ENCODE measurements around the gene CDS2. TPM values are rescaled to one million over a fixed set of nuclear protein-coding genes. Genes with fewer than 3 reads are reported as not detected.

Gene CDS2
- total RNA-seq, 1 experiment from 2014 or later: 49.1 TPM

DNA sequence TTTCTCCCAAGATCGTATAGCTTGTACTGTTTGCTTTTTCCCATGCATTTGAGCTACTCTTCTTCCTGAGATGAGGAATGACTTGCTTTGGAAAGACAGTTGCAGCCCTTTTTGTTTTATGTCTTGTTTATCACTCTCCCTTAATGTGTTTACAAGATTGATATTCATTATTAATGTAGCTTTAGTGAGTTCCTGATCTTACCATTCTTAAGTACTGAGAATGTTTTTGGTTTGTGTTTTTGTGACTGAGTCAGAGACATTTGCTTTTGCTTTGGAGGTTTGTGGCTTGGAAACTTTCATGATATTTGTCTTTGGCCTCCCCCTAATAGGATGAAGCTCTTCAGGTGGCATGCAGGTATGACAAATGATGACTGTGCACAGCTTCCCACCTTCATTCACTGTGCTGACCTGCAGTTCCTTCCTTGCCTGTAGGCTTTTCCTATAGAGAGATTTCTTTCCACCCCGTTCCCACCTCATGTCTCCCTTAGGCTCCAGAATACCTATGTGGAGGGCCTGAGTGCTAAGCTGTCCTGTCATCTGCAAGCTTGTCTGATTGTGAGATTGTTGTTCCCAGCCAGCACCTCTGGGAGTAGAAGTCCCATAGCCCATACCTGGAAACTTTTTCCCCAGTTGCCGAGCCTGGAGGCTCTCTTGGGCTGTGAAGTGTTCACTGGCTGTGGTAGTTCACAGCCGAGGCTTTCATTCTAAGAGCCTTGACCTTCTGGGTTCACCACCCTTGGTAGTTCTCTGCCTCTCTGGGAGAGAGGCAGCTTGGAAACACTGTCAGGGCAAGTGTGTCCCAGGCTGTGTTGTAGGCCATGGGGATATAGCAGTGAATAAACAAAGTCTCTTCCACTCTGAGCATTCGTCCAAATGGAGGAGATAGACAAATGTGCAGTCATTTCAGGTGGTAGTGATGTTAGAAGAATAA, 27.1 kb downstream of the CDS2 start (continued):
- TF ChIP-seq, protein P1, sequence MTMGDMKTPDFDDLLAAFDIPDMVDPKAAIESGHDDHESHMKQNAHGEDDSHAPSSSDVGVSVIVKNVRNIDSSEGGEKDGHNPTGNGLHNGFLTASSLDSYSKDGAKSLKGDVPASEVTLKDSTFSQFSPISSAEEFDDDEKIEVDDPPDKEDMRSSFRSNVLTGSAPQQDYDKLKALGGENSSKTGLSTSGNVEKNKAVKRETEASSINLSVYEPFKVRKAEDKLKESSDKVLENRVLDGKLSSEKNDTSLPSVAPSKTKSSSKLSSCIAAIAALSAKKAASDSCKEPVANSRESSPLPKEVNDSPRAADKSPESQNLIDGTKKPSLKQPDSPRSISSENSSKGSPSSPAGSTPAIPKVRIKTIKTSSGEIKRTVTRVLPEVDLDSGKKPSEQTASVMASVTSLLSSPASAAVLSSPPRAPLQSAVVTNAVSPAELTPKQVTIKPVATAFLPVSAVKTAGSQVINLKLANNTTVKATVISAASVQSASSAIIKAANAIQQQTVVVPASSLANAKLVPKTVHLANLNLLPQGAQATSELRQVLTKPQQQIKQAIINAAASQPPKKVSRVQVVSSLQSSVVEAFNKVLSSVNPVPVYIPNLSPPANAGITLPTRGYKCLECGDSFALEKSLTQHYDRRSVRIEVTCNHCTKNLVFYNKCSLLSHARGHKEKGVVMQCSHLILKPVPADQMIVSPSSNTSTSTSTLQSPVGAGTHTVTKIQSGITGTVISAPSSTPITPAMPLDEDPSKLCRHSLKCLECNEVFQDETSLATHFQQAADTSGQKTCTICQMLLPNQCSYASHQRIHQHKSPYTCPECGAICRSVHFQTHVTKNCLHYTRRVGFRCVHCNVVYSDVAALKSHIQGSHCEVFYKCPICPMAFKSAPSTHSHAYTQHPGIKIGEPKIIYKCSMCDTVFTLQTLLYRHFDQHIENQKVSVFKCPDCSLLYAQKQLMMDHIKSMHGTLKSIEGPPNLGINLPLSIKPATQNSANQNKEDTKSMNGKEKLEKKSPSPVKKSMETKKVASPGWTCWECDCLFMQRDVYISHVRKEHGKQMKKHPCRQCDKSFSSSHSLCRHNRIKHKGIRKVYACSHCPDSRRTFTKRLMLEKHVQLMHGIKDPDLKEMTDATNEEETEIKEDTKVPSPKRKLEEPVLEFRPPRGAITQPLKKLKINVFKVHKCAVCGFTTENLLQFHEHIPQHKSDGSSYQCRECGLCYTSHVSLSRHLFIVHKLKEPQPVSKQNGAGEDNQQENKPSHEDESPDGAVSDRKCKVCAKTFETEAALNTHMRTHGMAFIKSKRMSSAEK (CRISPR knock-in tag; IDR thresholded peaks at IDR 0.05; ENCODE audit: borderline replicate concordance): no peak
- no peak for TF ChIP-seq ELF4 (CRISPR knock-in tag; IDR thresholded peaks at IDR 0.05; ENCODE audit: low read depth)
- TF ChIP-seq, protein P2, sequence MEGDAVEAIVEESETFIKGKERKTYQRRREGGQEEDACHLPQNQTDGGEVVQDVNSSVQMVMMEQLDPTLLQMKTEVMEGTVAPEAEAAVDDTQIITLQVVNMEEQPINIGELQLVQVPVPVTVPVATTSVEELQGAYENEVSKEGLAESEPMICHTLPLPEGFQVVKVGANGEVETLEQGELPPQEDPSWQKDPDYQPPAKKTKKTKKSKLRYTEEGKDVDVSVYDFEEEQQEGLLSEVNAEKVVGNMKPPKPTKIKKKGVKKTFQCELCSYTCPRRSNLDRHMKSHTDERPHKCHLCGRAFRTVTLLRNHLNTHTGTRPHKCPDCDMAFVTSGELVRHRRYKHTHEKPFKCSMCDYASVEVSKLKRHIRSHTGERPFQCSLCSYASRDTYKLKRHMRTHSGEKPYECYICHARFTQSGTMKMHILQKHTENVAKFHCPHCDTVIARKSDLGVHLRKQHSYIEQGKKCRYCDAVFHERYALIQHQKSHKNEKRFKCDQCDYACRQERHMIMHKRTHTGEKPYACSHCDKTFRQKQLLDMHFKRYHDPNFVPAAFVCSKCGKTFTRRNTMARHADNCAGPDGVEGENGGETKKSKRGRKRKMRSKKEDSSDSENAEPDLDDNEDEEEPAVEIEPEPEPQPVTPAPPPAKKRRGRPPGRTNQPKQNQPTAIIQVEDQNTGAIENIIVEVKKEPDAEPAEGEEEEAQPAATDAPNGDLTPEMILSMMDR (IDR thresholded peaks at IDR 0.05): no peak
- TF ChIP-seq EMX1 (CRISPR knock-in tag; IDR thresholded peaks at IDR 0.05): no peak
- TF ChIP-seq, protein P3, sequence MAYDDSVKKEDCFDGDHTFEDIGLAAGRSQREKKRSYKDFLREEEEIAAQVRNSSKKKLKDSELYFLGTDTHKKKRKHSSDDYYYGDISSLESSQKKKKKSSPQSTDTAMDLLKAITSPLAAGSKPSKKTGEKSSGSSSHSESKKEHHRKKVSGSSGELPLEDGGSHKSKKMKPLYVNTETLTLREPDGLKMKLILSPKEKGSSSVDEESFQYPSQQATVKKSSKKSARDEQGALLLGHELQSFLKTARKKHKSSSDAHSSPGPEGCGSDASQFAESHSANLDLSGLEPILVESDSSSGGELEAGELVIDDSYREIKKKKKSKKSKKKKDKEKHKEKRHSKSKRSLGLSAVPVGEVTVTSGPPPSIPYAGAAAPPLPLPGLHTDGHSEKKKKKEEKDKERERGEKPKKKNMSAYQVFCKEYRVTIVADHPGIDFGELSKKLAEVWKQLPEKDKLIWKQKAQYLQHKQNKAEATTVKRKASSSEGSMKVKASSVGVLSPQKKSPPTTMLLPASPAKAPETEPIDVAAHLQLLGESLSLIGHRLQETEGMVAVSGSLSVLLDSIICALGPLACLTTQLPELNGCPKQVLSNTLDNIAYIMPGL (CRISPR knock-in tag; IDR thresholded peaks at IDR 0.05): no peak
- TF ChIP-seq, protein P4, sequence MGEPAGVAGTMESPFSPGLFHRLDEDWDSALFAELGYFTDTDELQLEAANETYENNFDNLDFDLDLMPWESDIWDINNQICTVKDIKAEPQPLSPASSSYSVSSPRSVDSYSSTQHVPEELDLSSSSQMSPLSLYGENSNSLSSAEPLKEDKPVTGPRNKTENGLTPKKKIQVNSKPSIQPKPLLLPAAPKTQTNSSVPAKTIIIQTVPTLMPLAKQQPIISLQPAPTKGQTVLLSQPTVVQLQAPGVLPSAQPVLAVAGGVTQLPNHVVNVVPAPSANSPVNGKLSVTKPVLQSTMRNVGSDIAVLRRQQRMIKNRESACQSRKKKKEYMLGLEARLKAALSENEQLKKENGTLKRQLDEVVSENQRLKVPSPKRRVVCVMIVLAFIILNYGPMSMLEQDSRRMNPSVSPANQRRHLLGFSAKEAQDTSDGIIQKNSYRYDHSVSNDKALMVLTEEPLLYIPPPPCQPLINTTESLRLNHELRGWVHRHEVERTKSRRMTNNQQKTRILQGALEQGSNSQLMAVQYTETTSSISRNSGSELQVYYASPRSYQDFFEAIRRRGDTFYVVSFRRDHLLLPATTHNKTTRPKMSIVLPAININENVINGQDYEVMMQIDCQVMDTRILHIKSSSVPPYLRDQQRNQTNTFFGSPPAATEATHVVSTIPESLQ (CRISPR knock-in tag; IDR thresholded peaks at IDR 0.05): no peak

DNA sequence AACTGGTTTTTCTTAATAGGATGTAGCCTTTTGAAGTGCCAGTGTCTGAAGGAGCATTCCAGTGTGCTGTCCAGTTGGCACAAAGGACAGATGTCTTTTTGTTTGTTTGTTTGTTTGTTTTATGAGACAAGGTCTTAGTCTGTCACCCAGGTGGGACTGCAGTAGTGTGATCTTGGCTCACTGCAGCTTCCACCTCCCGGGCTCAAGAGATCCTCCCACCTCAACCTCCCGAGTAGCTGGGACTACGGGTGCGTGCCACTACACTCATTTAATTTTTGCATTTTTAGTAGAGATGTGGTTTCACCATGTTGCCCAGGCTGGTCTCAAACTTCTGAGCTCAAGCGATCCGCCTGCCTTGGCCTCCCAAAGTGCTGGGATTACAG, 27.7 kb downstream of the CDS2 start:
- H3K9me3 Mint-ChIP-seq: no peaks in the 10 kb centered on the region
- ATAC-seq (no peak), DNase-seq (ENCODE audit: low spot score) (no peak)
- H3K27ac Mint-ChIP-seq: peak overlapping the region; percentile 46; the same call in 1 of the 2 replicates
- no peak overlapping the region for H3K4me3 Mint-ChIP-seq
- H3K36me3 Mint-ChIP-seq: no peaks in the 10 kb centered on the region
- CTCF ChIA-PET: interaction anchor here (1.5 to 1.7 kb wide), 2 partner anchors 28 to 51 kb away, joined by 3 to 13 read pairs; partner anchors contain the start of gene CDS2
- H3K4me1 Mint-ChIP-seq: peaks cover 31% of the 10 kb centered on the region
- H3K27me3 Mint-ChIP-seq (ENCODE audit: low read depth): no peaks in the 10 kb centered on the region
- POLR2A ChIA-PET: no interaction called here
- TF ChIP-seq, protein P5, sequence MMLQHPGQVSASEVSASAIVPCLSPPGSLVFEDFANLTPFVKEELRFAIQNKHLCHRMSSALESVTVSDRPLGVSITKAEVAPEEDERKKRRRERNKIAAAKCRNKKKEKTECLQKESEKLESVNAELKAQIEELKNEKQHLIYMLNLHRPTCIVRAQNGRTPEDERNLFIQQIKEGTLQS (CRISPR knock-in tag; conservative IDR thresholded peaks at IDR 0.05): no peak
- TF ChIP-seq IRF2 (CRISPR knock-in tag; IDR thresholded peaks at IDR 0.05; ENCODE audit: borderline replicate concordance, low read depth) (no peak), NFE2L1 (CRISPR knock-in tag; IDR thresholded peaks at IDR 0.05) (no peak)
- TF ChIP-seq, protein P6, sequence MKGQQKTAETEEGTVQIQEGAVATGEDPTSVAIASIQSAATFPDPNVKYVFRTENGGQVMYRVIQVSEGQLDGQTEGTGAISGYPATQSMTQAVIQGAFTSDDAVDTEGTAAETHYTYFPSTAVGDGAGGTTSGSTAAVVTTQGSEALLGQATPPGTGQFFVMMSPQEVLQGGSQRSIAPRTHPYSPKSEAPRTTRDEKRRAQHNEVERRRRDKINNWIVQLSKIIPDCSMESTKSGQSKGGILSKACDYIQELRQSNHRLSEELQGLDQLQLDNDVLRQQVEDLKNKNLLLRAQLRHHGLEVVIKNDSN (CRISPR knock-in tag; IDR thresholded peaks at IDR 0.05): no peak
- TF ChIP-seq, protein P7, sequence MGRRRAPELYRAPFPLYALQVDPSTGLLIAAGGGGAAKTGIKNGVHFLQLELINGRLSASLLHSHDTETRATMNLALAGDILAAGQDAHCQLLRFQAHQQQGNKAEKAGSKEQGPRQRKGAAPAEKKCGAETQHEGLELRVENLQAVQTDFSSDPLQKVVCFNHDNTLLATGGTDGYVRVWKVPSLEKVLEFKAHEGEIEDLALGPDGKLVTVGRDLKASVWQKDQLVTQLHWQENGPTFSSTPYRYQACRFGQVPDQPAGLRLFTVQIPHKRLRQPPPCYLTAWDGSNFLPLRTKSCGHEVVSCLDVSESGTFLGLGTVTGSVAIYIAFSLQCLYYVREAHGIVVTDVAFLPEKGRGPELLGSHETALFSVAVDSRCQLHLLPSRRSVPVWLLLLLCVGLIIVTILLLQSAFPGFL (CRISPR knock-in tag; IDR thresholded peaks at IDR 0.05; ENCODE audit: borderline replicate concordance): no peak
- TF ChIP-seq, protein P1 (CRISPR knock-in tag; IDR thresholded peaks at IDR 0.05; ENCODE audit: borderline replicate concordance): no peak
- TF ChIP-seq, protein P4 (CRISPR knock-in tag; IDR thresholded peaks at IDR 0.05): no peak
